Lower leg skin (tissue), 4 donors: ENCODE measurements around the gene OR10A3. TPM values are rescaled to one million over a fixed set of nuclear protein-coding genes. Genes with fewer than 3 reads are reported as not detected.

Source experiments
- DNase-seq, 2 donors: peaks; one replicate each; pipeline ENCODE4 v3.0.0-alpha.2; 2019; ENCODE audit warnings: low spot score in 2 of 2
- H3K4me3 ChIP-seq: fragments of 200-600 bp; sonication (generic); 2 replicates; pipeline ENCODE4 v1.5.1; 2017; ENCODE audit warnings: mild to moderate bottlenecking, low read depth; ENCODE audit not compliant: poor library complexity, severe bottlenecking
- POLR2A ChIP-seq, 2 donors: fragments of 450-650 bp; IDR thresholded peaks; one replicate each; pipeline ENCODE4 v1.6.1; 2016 to 2017; ENCODE audit warnings: antibody characterized with exemption in 2 of 2, mild to moderate bottlenecking in 1 of 2, moderate library complexity in 1 of 2
- WGBS, 2 donors: methylation state at CpG; one replicate each; pipeline ENCODE4 v1.1.5; 2018; 5-methylcytosine and 5-hydroxymethylcytosine counted together
- intact Hi-C: fragments of 100-400 bp; cut with DNase I; formaldehyde crosslinking; loops from one replicate; pipeline ENCODE4 v1.15.0; 2023; ENCODE audit warnings: low total_unique reads
- total RNA-seq, 4 donors: library from RNA; depleted of rRNA; stranded (reverse); fragments of >200 nt; gene quantifications; one replicate each; pipeline ENCODE4 v1.1.0, GENCODE V29; 2016
- TF ChIP-seq, protein P1 (sequence below), 3 donors: fragments of 450-650 bp; IDR thresholded peaks; one replicate each; pipeline ENCODE4 v1.5.1; 2016; ENCODE audit warnings: antibody characterized with exemption in 3 of 3, mild to moderate bottlenecking in 3 of 3, moderate library complexity in 2 of 3

OR10A3 gene
- total RNA-seq, 4 donors from 2014 or later, result 0.34 to 2.7 TPM; not detected in 2

DNA sequence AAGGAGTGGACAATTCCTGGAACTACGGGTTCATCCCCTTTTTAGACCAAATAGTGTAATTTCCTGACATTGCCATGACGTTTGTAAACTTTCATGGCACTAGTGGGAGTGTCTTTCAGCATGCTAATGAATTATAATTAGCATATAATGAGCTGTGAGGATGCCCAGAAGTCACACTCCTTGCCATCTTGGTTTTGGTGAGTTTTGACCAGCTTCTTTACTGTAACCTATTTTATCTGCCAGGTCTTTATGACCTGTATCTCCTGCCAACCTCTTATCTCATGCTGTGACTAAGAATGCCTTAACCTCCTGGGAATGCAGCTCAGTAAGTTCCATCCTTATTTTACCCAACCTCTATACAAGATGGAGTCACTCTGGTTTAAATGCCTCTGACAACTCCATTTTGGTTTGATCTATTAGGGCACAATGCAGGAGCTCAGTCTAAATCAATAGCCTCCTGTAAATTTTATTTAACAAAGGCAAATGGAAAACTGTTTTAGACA lies 31.2 kb downstream of the OR10A3 start:
- DNase-seq, result no peak
- 36 to 42% methylated on average over 2 of the region's 2 CpGs for WGBS, 2 donors
- intact Hi-C loops, result no loop called here
- no peak overlapping the region for H3K4me3 ChIP-seq
- TF ChIP-seq, protein P1, sequence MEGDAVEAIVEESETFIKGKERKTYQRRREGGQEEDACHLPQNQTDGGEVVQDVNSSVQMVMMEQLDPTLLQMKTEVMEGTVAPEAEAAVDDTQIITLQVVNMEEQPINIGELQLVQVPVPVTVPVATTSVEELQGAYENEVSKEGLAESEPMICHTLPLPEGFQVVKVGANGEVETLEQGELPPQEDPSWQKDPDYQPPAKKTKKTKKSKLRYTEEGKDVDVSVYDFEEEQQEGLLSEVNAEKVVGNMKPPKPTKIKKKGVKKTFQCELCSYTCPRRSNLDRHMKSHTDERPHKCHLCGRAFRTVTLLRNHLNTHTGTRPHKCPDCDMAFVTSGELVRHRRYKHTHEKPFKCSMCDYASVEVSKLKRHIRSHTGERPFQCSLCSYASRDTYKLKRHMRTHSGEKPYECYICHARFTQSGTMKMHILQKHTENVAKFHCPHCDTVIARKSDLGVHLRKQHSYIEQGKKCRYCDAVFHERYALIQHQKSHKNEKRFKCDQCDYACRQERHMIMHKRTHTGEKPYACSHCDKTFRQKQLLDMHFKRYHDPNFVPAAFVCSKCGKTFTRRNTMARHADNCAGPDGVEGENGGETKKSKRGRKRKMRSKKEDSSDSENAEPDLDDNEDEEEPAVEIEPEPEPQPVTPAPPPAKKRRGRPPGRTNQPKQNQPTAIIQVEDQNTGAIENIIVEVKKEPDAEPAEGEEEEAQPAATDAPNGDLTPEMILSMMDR (IDR thresholded peaks at IDR 0.05), result no peak
- TF ChIP-seq POLR2A (IDR thresholded peaks at IDR 0.05), result no peak

DNA sequence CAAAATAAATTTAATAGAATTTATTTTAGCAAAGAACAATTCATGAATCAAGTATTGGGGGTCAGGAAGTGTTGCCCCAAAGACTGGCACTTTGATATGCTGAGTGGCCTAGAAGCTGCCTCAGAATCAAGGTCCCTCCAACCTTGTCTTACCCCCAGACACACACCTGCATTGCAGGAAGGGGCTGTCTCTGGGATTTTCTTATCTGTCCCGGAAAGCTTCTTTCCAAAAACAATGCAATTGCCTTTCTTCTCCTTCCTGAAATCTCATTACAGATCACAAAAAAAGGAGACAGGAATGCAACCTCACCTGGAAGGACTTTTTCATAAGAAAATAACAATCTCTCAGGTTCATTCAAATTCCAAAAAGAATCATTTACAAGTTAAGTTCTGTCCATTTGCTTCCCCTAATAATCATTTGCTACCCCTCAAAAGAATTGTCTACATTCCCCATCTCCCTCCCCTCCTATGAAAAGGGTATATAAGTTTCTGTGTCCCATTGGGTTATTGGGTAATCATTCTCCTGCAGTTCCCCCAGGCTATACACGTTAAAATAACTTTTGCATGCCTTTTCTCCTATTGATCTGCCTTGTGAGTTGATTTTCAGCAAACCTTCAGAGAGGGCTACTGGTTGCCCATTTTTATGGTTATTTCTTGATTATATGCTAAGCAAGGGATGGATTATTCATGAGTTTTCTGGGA lies 31.8 kb downstream of the OR10A3 start:
- no peak overlapping the region for H3K4me3 ChIP-seq
- WGBS, 2 donors, result 31 to 48% methylated on average over 2 of the region's 2 CpGs
- TF ChIP-seq POLR2A (IDR thresholded peaks at IDR 0.05), result no peak
- TF ChIP-seq, protein P1 (IDR thresholded peaks at IDR 0.05), result no peak
- intact Hi-C loops, result loop anchor here (5.0 kb wide), 1 partner anchor 73 kb away; no protein-coding TSS in a partner anchor
- DNase-seq, result no peak

DNA sequence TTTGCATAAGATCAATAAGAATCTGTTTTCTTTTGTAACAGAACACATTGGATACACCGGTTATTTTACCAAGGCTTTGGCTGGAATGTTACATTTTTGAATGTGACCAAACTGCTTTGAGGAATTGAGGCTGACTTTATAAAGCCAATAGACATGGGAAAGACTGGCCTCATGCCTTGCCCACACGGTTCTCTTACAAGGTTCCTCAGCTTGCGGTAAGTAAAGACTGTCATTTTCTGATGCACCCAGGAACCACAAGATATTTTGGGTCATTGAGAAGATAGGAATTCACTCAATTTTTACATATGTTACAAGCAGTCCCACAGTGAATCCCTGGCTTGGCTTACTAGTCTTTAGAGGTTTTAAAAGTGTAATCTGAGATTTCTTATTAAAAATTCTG lies 34.4 kb downstream of the OR10A3 start:
- no peak for TF ChIP-seq POLR2A (IDR thresholded peaks at IDR 0.05)
- TF ChIP-seq, protein P1 (IDR thresholded peaks at IDR 0.05), result no peak
- no peak overlapping the region for H3K4me3 ChIP-seq
- intact Hi-C loops, result loop anchor here (5.0 kb wide), 1 partner anchor 75 kb away; no protein-coding TSS in a partner anchor
- DNase-seq, result no peak
- WGBS, 2 donors, result 51 to 53% methylated on average over 3 of the region's 3 CpGs

DNA sequence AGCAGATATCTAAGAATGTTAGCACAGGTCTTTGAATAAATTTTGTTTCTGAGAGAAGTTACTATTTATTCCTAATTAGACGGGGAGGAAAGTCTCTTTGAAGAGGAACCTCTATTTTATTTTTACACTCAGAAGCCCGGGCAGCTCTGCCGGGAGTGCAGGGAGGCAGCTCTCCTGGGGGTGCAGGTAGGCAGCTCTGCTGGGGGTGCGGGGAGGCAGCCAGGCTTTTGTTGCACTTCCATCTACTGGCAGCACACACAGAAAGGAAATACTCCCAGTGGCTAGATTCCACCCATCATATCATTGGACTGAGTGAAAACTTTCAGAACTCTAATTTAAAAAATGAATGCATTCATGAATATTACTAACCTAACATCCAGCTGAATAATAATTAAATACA lies 35.0 kb downstream of the OR10A3 start:
- no peak for TF ChIP-seq POLR2A (IDR thresholded peaks at IDR 0.05)
- TF ChIP-seq, protein P1 (IDR thresholded peaks at IDR 0.05), result no peak
- DNase-seq, result no peak
- H3K4me3 ChIP-seq, result no peak overlapping the region
- WGBS, 2 donors, result 4 to 19% methylated on average over 4 of the region's 4 CpGs
- intact Hi-C loops, result loop anchor here (5.0 kb wide), 1 partner anchor 76 kb away; no protein-coding TSS in a partner anchor

DNA sequence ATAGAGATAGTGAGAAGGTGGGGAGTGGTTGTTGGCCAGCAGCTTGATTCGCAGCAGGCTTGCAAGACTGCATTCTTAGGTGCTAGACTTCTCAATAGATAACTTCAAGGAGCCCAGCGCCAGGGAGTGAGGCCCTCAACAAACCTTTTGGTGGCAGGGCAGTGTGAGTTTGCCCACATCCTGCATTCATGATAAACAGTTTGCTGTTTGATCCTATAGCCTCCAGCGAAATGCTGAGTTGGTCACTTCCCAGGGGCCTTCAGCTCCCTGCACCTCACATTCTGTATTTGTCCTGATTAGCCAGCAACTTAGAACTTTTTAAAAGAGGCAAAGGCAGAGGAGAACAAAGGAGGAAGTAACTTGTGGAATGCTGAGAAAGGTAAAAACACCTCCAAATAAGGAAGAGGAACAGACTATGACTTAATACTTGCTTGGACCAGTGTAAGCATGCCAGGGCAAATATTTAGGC lies 35.5 kb downstream of the OR10A3 start:
- H3K4me3 ChIP-seq, result no peak overlapping the region
- 26 to 36% methylated on average over 3 of the region's 3 CpGs for WGBS, 2 donors
- TF ChIP-seq, protein P1 (IDR thresholded peaks at IDR 0.05), result no peak
- TF ChIP-seq POLR2A (IDR thresholded peaks at IDR 0.05), result no peak
- no peak for DNase-seq
- intact Hi-C loops, result loop anchor here (5.0 kb wide), 1 partner anchor 76 kb away; no protein-coding TSS in a partner anchor
